Loucy (cell line): ENCODE data around the gene ARNT2.

ENCODE experiments used
- H2AFZ ChIP-seq: fragments of 200-600 bp; sonication (generic); 2 replicates; pipeline ENCODE4 v1.6.0; 2016; ENCODE audit warnings: antibody characterized with exemption, mild to moderate bottlenecking, low read length, moderate library complexity
- H3F3A ChIP-seq: fragments of 200-600 bp; 2 replicates; pipeline ENCODE4 v1.6.0; 2016; ENCODE audit warnings: antibody characterized with exemption, low read depth, mild to moderate bottlenecking
- H3K27me3 ChIP-seq: fragments of 200-600 bp; sonication (generic); 2 replicates; pipeline ENCODE4 v1.6.1; 2014; ENCODE audit warnings: low read length, mild to moderate bottlenecking; ENCODE audit not compliant: insufficient read depth, poor library complexity, severe bottlenecking
- H3K36me3 ChIP-seq: fragments of 200-600 bp; sonication (generic); 2 replicates; pipeline ENCODE4 v1.6.1; 2016; ENCODE audit warnings: low read length; ENCODE audit not compliant: insufficient read depth
- H3K4me1 ChIP-seq: fragments of 200-600 bp; sonication (generic); 2 replicates; pipeline ENCODE4 v1.5.1; 2014; ENCODE audit warnings: low read length, mild to moderate bottlenecking; ENCODE audit not compliant: insufficient read depth, poor library complexity, severe bottlenecking
- H3K4me2 ChIP-seq: fragments of 200-600 bp; sonication (generic); 2 replicates; pipeline ENCODE4 v1.6.0; 2014; ENCODE audit warnings: antibody characterized with exemption, low read length, low read depth, mild to moderate bottlenecking; ENCODE audit not compliant: poor library complexity, severe bottlenecking
- H3K4me3 ChIP-seq: fragments of 200-600 bp; sonication (generic); 2 replicates; pipeline ENCODE4 v1.5.1; 2014; ENCODE audit warnings: low read length, mild to moderate bottlenecking, mixed read lengths; ENCODE audit not compliant: poor library complexity, severe bottlenecking
- H3K79me2 ChIP-seq: fragments of 200-600 bp; sonication (generic); 2 replicates; pipeline ENCODE4 v1.6.1; 2014; ENCODE audit warnings: low read length; ENCODE audit not compliant: insufficient read depth
- H3K9ac ChIP-seq: fragments of 200-600 bp; sonication (generic); 2 replicates; pipeline ENCODE4 v1.6.0; 2014; ENCODE audit warnings: mild to moderate bottlenecking, low read depth, low read length, moderate library complexity; ENCODE audit not compliant: poor library complexity, severe bottlenecking
- H3K9me2 ChIP-seq: fragments of 200-600 bp; sonication (generic); replicated peaks from 2 replicates; pipeline ENCODE4 v1.6.1; 2016; ENCODE audit warnings: low read depth, low read length, mixed read lengths
- H3K9me3 ChIP-seq: fragments of 200-600 bp; sonication (generic); 2 replicates; pipeline ENCODE4 v1.6.1; 2014; ENCODE audit warnings: mild to moderate bottlenecking, antibody characterized with exemption, low read length, low read depth; ENCODE audit not compliant: insufficient read depth
- H4K20me1 ChIP-seq: fragments of 200-600 bp; sonication (generic); 2 replicates; pipeline ENCODE4 v1.6.0; 2014; ENCODE audit warnings: antibody characterized with exemption, low read length, mild to moderate bottlenecking; ENCODE audit not compliant: insufficient read depth, poor library complexity, severe bottlenecking
- EZH2phosphoT487 ChIP-seq: fragments of 200-600 bp; IDR thresholded peaks from 2 replicates; pipeline ENCODE4 v1.6.1; 2018; ENCODE audit warnings: antibody characterized with exemption, mild to moderate bottlenecking, moderate library complexity, borderline replicate concordance
- TF ChIP-seq, protein P1 (sequence below): fragments of 200-600 bp; sonication (generic); conservative IDR thresholded peaks from 2 replicates; pipeline ENCODE4 v1.5.1; 2014; ENCODE audit warnings: mild to moderate bottlenecking, antibody characterized with exemption, low read length

Gene ARNT2

DNA sequence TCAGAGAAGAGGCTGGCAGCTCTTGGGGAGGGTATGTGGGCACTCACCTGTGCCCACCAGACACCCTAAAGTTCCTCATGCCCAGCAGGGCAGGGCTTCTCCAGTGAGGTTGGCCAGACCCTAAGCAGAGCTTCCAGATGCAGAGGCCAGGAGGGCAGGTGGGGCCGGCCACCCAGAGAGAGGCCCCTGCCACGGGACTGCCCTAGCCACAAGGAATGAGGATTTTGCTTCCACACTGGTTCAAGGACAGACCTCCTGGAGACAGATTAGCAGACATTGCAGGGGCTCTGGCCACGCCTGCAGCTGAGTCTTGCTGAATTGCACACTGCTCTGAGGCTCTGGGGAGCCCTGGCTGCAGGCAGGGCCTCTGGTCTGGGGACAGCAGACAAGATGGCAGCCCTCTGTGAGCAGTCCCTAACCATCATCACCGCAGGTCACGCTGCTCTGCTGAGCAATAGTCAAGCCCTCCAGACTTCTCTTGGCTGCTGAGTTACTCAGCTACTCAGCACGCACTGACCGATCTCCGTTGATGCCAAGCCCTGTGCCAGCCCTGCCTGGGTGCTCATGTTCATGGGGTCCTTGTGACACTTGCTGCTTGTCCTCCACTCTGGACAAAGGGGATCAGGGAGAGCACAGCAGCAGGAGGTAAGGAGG is 173.5 kb downstream of the ARNT2 start:
- Histone ChIP-seq H3K79me2 (no peaks in the 10 kb centered on the region), H3K4me1 (no peaks in the 10 kb centered on the region), H3F3A (no peaks in the 10 kb centered on the region), H3K27me3 (no peaks in the 10 kb centered on the region), H3K4me2 (no peak overlapping the region), H3K36me3 (no peaks in the 10 kb centered on the region), H2AFZ (no peak overlapping the region), H3K9ac (no peak overlapping the region), H3K9me3 (no peaks in the 10 kb centered on the region), H4K20me1 (no peaks in the 10 kb centered on the region), H3K4me3 (no peak overlapping the region), H3K9me2 (no peaks in the 10 kb centered on the region)
- TF ChIP-seq EZH2phosphoT487, result no peak
- TF ChIP-seq, protein P1, sequence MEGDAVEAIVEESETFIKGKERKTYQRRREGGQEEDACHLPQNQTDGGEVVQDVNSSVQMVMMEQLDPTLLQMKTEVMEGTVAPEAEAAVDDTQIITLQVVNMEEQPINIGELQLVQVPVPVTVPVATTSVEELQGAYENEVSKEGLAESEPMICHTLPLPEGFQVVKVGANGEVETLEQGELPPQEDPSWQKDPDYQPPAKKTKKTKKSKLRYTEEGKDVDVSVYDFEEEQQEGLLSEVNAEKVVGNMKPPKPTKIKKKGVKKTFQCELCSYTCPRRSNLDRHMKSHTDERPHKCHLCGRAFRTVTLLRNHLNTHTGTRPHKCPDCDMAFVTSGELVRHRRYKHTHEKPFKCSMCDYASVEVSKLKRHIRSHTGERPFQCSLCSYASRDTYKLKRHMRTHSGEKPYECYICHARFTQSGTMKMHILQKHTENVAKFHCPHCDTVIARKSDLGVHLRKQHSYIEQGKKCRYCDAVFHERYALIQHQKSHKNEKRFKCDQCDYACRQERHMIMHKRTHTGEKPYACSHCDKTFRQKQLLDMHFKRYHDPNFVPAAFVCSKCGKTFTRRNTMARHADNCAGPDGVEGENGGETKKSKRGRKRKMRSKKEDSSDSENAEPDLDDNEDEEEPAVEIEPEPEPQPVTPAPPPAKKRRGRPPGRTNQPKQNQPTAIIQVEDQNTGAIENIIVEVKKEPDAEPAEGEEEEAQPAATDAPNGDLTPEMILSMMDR, result no peak

- no peak overlapping the region for H3K9ac ChIP-seq
- H3K4me2 ChIP-seq, result no peak overlapping the region
- no peaks in the 10 kb centered on the region for H4K20me1 ChIP-seq
- no peaks in the 10 kb centered on the region for H3K27me3 ChIP-seq
- H3K9me3 ChIP-seq, result no peaks in the 10 kb centered on the region
- no peaks in the 10 kb centered on the region for H3K4me1 ChIP-seq
- no peak overlapping the region for H3K4me3 ChIP-seq
- TF ChIP-seq, protein P1, result no peak
- no peak for TF ChIP-seq EZH2phosphoT487
- H2AFZ ChIP-seq, result no peak overlapping the region
- H3K79me2 ChIP-seq, result no peaks in the 10 kb centered on the region
- no peaks in the 10 kb centered on the region for H3F3A ChIP-seq
- H3K9me2 ChIP-seq, result no peaks in the 10 kb centered on the region
- H3K36me3 ChIP-seq, result no peaks in the 10 kb centered on the region
Measured at GRCh38 chr15:80578206-80578595, 174.0 kb downstream of the ARNT2 start.

DNA sequence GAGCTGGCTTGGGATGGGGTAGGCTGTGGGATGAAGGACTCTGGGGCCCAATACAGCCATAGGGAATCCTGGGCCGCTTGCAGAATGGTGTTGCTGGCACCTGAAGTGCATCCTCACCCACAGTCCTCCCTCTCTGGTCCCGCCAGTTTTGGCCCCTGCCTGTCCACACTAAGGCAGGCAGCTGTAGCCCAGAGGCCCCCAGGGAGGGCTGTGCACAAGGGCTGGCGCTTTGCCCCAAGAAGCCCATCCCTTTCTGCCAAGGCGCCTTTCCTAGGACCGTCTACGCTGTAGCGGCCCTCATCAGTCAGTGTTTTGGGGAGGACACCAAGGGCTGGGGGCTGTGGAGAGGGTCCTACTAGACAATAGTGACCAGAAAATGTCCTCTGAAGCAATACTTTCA is 174.7 kb downstream of the ARNT2 start:
- Histone ChIP-seq H3K4me1 (no peaks in the 10 kb centered on the region), H3K9ac (no peak overlapping the region), H3K9me2 (no peaks in the 10 kb centered on the region), H4K20me1 (no peaks in the 10 kb centered on the region), H3K4me3 (no peak overlapping the region), H3K79me2 (no peaks in the 10 kb centered on the region), H3F3A (no peaks in the 10 kb centered on the region), H3K4me2 (no peak overlapping the region), H2AFZ (no peak overlapping the region), H3K9me3 (no peaks in the 10 kb centered on the region), H3K27me3 (no peaks in the 10 kb centered on the region), H3K36me3 (no peaks in the 10 kb centered on the region)
- TF ChIP-seq EZH2phosphoT487, result no peak
- TF ChIP-seq, protein P1, result no peak
